ENCODE results near the gene PCSK4. TPM values are rescaled to one million over a fixed set of nuclear protein-coding genes. Genes with fewer than 3 reads are reported as not detected.

Gene PCSK4
- total RNA-seq, 1 donor from 2014 or later: 37.7 TPM

DNA sequence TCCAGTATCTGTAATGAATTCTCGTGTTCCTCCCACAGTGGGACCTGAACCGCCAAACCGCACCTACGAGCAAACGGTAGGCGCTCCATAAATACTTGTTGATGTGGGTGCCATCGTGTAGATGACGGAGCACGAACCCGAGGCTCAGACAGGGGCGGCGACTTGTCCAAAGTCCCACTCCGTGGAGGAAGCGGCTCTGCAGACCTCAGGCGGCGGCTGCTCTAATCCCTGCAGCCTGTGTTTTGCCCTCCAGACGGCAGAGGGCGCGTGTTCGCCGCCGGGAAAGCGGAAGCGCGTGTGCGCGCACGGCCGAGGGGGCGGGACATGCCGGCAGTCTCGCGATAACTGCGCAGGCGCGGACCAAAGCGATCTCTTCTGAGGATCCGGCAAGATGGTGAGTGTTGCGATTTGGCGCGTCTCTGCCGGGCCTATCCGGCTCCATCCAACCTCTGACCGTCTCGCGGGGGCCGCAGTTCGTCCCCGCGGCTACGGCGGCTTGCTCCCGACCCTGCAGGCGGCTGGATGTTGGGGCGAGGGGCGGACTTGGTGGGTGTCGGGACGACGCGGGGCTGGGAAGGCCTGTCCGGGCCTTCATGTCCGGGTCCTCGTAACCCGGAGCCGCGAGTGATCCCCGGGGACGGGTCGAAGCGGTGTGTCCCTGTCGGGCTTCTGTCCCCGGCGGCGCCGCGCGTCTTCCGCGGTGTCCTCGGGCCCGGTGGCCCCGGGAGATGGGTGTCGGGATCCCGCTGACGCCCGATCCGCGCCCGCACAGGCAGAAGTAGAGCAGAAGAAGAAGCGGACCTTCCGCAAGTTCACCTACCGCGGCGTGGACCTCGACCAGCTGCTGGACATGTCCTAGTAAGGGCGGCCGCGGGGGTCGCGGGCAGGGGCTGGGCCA, 51.9 kb downstream of the PCSK4 start, which contains the start of gene RPS15:
TSS of gene RPS15 (plus strand) at position 362 of the 898 bp plus-strand sequence. CDS start at position 392, 30 bp downstream.
- Mint-ChIP-seq H3K27me3 (no peaks in the 10 kb centered on the region), H3K27ac (peak within 1 kb of the TSS; percentile 100), H3K9me3 (ENCODE audit: low read depth) (no peaks in the 10 kb centered on the region), H3K4me3 (ENCODE audit: low read depth) (peak within 1 kb of the TSS; percentile 97), H3K36me3 (ENCODE audit: insufficient read depth) (peaks cover 23% of the 10 kb centered on the region), H3K4me1 (ENCODE audit: low read depth) (peaks cover 5% of the 10 kb centered on the region)
- DNase-seq (ENCODE audit: low spot score, unreplicated experiment): peak; percentile 93
- TF ChIP-seq CTCF (IDR thresholded peaks at IDR 0.05; ENCODE audit: unreplicated experiment): peak; percentile 89

DNA sequence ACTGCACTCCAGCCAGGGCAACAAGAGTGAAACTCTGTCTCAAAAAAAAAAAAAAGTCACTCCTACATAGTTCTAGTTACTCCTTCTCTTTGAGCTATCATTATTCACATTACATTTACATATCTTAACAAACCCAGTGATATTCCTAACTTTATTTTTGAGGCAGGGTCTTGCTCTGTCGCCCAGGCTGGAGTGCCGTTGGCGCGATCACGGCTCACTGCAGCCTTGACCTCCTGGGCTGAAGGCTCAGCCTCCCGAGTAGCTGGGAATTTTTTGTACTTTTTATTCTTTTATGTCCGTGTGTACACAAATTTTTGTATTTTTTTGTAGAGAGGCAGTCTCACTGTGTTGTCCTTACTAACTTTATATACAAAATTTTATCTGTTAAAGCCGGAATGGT, 52.5 kb downstream of the PCSK4 start:
- H3K27ac Mint-ChIP-seq: no peak overlapping the region
- DNase-seq (ENCODE audit: low spot score, unreplicated experiment): no peak
- peaks cover 5% of the 10 kb centered on the region for H3K4me1 Mint-ChIP-seq (ENCODE audit: low read depth)
- no peaks in the 10 kb centered on the region for H3K27me3 Mint-ChIP-seq
- H3K36me3 Mint-ChIP-seq (ENCODE audit: insufficient read depth): peaks cover 20% of the 10 kb centered on the region
- H3K4me3 Mint-ChIP-seq (ENCODE audit: low read depth): peak overlapping the region; percentile 97
- TF ChIP-seq CTCF (IDR thresholded peaks at IDR 0.05; ENCODE audit: unreplicated experiment): no peak
- no peaks in the 10 kb centered on the region for H3K9me3 Mint-ChIP-seq (ENCODE audit: low read depth)

DNA sequence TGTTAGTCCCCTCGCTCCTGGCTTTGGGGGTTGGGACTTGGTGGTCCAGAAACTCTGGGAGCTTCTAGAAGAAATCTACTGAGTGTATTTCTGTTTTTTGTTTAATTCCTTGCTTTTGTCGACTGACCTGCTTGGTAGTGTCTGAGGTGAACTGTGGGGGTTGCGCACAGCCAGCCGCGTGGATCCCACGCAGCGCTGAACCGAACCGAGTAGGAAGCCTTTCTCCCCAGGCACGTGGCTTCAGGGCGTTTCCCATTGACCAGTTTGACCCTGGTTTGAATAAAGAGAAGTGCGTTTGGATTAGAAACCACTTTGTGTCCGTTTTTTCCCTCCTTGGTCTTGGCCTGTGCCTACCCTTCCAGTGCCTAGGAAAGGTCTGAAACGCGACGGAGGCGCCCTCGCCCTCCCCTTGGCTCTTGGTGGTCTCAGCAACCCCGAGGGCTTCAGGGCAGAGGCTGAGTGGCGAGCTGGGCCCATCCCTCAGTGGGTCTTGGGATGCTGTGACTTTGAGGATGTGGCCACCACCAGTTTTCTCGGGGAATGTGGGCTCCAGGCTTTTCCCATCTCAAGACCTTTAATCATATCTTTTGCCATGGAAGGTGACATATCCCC, 54.7 kb downstream of the PCSK4 start:
- no peak for DNase-seq (ENCODE audit: low spot score, unreplicated experiment)
- Mint-ChIP-seq H3K36me3 (ENCODE audit: insufficient read depth) (peaks cover 10% of the 10 kb centered on the region), H3K27ac (no peak overlapping the region), H3K27me3 (no peaks in the 10 kb centered on the region), H3K4me1 (ENCODE audit: low read depth) (peaks cover 5% of the 10 kb centered on the region), H3K9me3 (ENCODE audit: low read depth) (no peaks in the 10 kb centered on the region), H3K4me3 (ENCODE audit: low read depth) (no peak overlapping the region)
- no peak for TF ChIP-seq CTCF (IDR thresholded peaks at IDR 0.05; ENCODE audit: unreplicated experiment)

GRCh38 chr19:1434577-1435060, 55.5 kb downstream of the PCSK4 start:
- Mint-ChIP-seq H3K4me1 (ENCODE audit: low read depth) (peaks cover 3% of the 10 kb centered on the region), H3K27me3 (no peaks in the 10 kb centered on the region), H3K36me3 (ENCODE audit: insufficient read depth) (peaks cover 7% of the 10 kb centered on the region), H3K27ac (no peak overlapping the region), H3K9me3 (ENCODE audit: low read depth) (no peaks in the 10 kb centered on the region), H3K4me3 (ENCODE audit: low read depth) (no peak overlapping the region)
- no peak for DNase-seq (ENCODE audit: low spot score, unreplicated experiment)
- TF ChIP-seq CTCF (IDR thresholded peaks at IDR 0.05; ENCODE audit: unreplicated experiment): no peak

GRCh38 chr19:1434040-1434366, 56.1 kb downstream of the PCSK4 start:
- H3K9me3 Mint-ChIP-seq (ENCODE audit: low read depth): no peaks in the 10 kb centered on the region
- peaks cover 6% of the 10 kb centered on the region for H3K36me3 Mint-ChIP-seq (ENCODE audit: insufficient read depth)
- H3K4me3 Mint-ChIP-seq (ENCODE audit: low read depth): no peak overlapping the region

More at GRCh38 chr19:1434040-1434366, 56.1 kb downstream of the PCSK4 start:
- TF ChIP-seq CTCF (IDR thresholded peaks at IDR 0.05; ENCODE audit: unreplicated experiment): no peak
- Mint-ChIP-seq H3K27ac (no peak overlapping the region), H3K27me3 (no peaks in the 10 kb centered on the region), H3K4me1 (ENCODE audit: low read depth) (no peaks in the 10 kb centered on the region)
- no peak for DNase-seq (ENCODE audit: low spot score, unreplicated experiment)

Measured in progenitor cell of endocrine pancreas (in vitro differentiated cells).